SW480 (cell line): ENCODE results near the gene MORN1.

Experiments used
- DNase-seq: peaks from one replicate; pipeline ENCODE4 v3.0.0-alpha.2; 2016; ENCODE audit warnings: low spot score

Gene MORN1

GRCh38 chr1:2373551-2374251 lies 17.7 kb downstream of the MORN1 start:
- no peak for DNase-seq

- no peak for DNase-seq
These were observed 18.5 kb downstream of the MORN1 start for GRCh38 chr1:2372551-2373490.

- peak; percentile 14 for DNase-seq
These were observed 23.2 kb downstream of the MORN1 start for GRCh38 chr1:2368053-2368744.

- DNase-seq = no peak
These were observed 27.4 kb downstream of the MORN1 start for GRCh38 chr1:2363847-2364513.

- DNase-seq = no peak
These were observed 30.6 kb downstream of the MORN1 start for GRCh38 chr1:2360588-2361364.

GRCh38 chr1:2358651-2359640 lies 32.4 kb downstream of the MORN1 start:
- DNase-seq = no peak

GRCh38 chr1:2358072-2358471 lies 33.3 kb downstream of the MORN1 start:
- no peak for DNase-seq

- DNase-seq = no peak
These were observed 34.2 kb downstream of the MORN1 start for GRCh38 chr1:2356911-2357845.

- DNase-seq = no peak
These were observed 35.0 kb downstream of the MORN1 start for GRCh38 chr1:2356401-2356800.

GRCh38 chr1:2355373-2356261 lies 35.7 kb downstream of the MORN1 start:
- DNase-seq = no peak

- no peak for DNase-seq
These were observed 36.6 kb downstream of the MORN1 start for GRCh38 chr1:2354511-2355372.

- DNase-seq = no peak
These were observed 37.6 kb downstream of the MORN1 start for GRCh38 chr1:2353551-2354438.

- DNase-seq = no peak
These were observed 38.3 kb downstream of the MORN1 start for GRCh38 chr1:2352897-2353550.

GRCh38 chr1:2352341-2352896 lies 38.9 kb downstream of the MORN1 start:
- DNase-seq = no peak

GRCh38 chr1:2351723-2352122 lies 39.6 kb downstream of the MORN1 start:
- no peak for DNase-seq
